ENCODE data around the gene FOXB1. TPM values are rescaled to one million over a fixed set of nuclear protein-coding genes. Genes with fewer than 3 reads are reported as not detected.

FOXB1 gene
- total RNA-seq, 1 experiment from 2014 or later: 0.64 TPM

DNA sequence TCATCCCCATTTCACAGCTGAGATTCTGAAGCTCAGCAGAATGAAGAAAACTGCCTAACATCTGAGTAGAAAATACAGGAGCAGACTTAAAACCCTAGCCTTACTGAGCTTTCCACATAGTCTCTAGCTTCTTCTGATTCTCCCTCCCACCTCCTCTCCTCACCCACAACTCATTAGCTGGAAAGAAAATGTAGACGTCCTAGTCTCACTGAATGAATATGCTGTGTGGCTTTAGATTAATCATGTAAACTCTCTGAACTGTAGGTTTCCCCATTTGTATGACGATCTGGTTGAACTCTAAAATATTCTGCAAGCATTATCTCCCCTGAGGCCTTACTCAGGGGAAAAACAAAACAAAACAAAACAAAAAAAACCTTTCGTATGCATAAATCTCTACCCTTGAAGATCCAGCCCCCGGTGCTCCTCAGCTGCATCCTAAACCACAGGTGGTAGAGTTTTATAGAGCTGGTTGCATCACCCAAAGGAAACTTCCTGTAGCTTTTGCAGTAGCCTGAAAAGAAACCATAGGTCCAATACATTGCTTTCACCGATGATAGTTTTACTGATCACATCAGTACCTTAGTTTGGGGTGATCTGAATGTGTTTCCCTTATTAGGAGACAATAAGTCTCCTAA is 40.6 kb downstream of the FOXB1 start:
- H3K36me3 ChIP-seq (ENCODE audit: control insufficient read depth, insufficient read depth, low read length): no peaks in the 10 kb centered on the region
- POLR2A ChIA-PET: no interaction called here
- H3K9me3 ChIP-seq (ENCODE audit: control insufficient read depth, insufficient read depth, low read depth, low read length): peaks cover 1% of the 10 kb centered on the region; the same call in 1 of the 2 replicates
- CTCF ChIA-PET: no interaction called here
- H3K4me3 ChIP-seq (ENCODE audit: low read depth in 2 of 2, low read length in 2 of 2): no peak overlapping the region
- DNase-seq (ENCODE audit: low read depth, low spot score) (no peak), ATAC-seq (no peak)
- peaks cover 4% of the 10 kb centered on the region; the same call in 1 of the 2 replicates for H3K27me3 ChIP-seq (ENCODE audit: control insufficient read depth, insufficient read depth, low read length)
- no TSS peak for BruUV-seq (replicated peaks)
- TF ChIP-seq CTCF (IDR thresholded peaks at IDR 0.05) (no peak), POLR2AphosphoS5 (IDR thresholded peaks at IDR 0.05; ENCODE audit: low read depth, low read length) (no peak), SIN3A (IDR thresholded peaks at IDR 0.05; ENCODE audit: borderline replicate concordance, insufficient read depth, low read depth, low read length) (no peak), TCF7L2 (IDR thresholded peaks at IDR 0.05; ENCODE audit: low read depth, low read length) (no peak)
- TF ChIP-seq, protein P1, sequence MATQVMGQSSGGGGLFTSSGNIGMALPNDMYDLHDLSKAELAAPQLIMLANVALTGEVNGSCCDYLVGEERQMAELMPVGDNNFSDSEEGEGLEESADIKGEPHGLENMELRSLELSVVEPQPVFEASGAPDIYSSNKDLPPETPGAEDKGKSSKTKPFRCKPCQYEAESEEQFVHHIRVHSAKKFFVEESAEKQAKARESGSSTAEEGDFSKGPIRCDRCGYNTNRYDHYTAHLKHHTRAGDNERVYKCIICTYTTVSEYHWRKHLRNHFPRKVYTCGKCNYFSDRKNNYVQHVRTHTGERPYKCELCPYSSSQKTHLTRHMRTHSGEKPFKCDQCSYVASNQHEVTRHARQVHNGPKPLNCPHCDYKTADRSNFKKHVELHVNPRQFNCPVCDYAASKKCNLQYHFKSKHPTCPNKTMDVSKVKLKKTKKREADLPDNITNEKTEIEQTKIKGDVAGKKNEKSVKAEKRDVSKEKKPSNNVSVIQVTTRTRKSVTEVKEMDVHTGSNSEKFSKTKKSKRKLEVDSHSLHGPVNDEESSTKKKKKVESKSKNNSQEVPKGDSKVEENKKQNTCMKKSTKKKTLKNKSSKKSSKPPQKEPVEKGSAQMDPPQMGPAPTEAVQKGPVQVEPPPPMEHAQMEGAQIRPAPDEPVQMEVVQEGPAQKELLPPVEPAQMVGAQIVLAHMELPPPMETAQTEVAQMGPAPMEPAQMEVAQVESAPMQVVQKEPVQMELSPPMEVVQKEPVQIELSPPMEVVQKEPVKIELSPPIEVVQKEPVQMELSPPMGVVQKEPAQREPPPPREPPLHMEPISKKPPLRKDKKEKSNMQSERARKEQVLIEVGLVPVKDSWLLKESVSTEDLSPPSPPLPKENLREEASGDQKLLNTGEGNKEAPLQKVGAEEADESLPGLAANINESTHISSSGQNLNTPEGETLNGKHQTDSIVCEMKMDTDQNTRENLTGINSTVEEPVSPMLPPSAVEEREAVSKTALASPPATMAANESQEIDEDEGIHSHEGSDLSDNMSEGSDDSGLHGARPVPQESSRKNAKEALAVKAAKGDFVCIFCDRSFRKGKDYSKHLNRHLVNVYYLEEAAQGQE (IDR thresholded peaks at IDR 0.05; ENCODE audit: insufficient read depth in 1 of 2, low read depth in 2 of 2, low read length in 1 of 2): no peak
- no peak overlapping the region for H3K27ac ChIP-seq (ENCODE audit: low read length)
- in situ Hi-C loops (cut with HindIII; ENCODE audit: low pct_unique_long_range_greater_than_20kb, low sequenced_read_pairs): no loop called here
- intact Hi-C loops (cut with micrococcal nuclease; ENCODE audit: unreplicated experiment): no loop called here
- H3K4me1 ChIP-seq (ENCODE audit: control insufficient read depth, insufficient read depth, low read length): no peaks in the 10 kb centered on the region

- in situ Hi-C loops (cut with HindIII; ENCODE audit: low pct_unique_long_range_greater_than_20kb, low sequenced_read_pairs) (no loop called here), intact Hi-C loops (cut with micrococcal nuclease; ENCODE audit: unreplicated experiment) (no loop called here)
- ATAC-seq: no peak
- Histone ChIP-seq H3K4me1 (ENCODE audit: control insufficient read depth, insufficient read depth, low read length) (no peaks in the 10 kb centered on the region), H3K4me3 (ENCODE audit: low read depth in 2 of 2, low read length in 2 of 2) (no peak overlapping the region), H3K27ac (ENCODE audit: low read length) (no peak overlapping the region), H3K9me3 (ENCODE audit: control insufficient read depth, insufficient read depth, low read depth, low read length) (peaks cover 7% of the 10 kb centered on the region; the same call in 1 of the 2 replicates), H3K27me3 (ENCODE audit: control insufficient read depth, insufficient read depth, low read length) (0 out of 2 replicates have a peak, but pooled peaks cover 2% of the 10 kb centered on the region), H3K36me3 (ENCODE audit: control insufficient read depth, insufficient read depth, low read length) (no peaks in the 10 kb centered on the region)
- TF ChIP-seq POLR2AphosphoS5 (IDR thresholded peaks at IDR 0.05; ENCODE audit: low read depth, low read length) (no peak), CTCF (IDR thresholded peaks at IDR 0.05) (no peak), SIN3A (IDR thresholded peaks at IDR 0.05; ENCODE audit: borderline replicate concordance, insufficient read depth, low read depth, low read length) (no peak), TCF7L2 (IDR thresholded peaks at IDR 0.05; ENCODE audit: low read depth, low read length) (no peak)
- TF ChIP-seq, protein P1 (IDR thresholded peaks at IDR 0.05; ENCODE audit: insufficient read depth in 1 of 2, low read depth in 2 of 2, low read length in 1 of 2): no peak
- no peak for DNase-seq (ENCODE audit: low read depth, low spot score)
- ChIA-PET CTCF (no interaction called here), POLR2A (no interaction called here)
- BruUV-seq (replicated peaks): no TSS peak
These were observed 43.6 kb downstream of the FOXB1 start for GRCh38 chr15:60047701-60048100.

Measured in Panc1 (cell line).